ENCODE measurements around the gene PLEKHM3.
A peak's percentile ranks its signal among the peaks of the same experiment; 100 is the strongest.
"Not testable (repeated sequence)": the region's sequence is repeated elsewhere in the genome, so short reads cannot be mapped to it uniquely, and the experiment has no call there.

The PLEKHM3 gene

DNA sequence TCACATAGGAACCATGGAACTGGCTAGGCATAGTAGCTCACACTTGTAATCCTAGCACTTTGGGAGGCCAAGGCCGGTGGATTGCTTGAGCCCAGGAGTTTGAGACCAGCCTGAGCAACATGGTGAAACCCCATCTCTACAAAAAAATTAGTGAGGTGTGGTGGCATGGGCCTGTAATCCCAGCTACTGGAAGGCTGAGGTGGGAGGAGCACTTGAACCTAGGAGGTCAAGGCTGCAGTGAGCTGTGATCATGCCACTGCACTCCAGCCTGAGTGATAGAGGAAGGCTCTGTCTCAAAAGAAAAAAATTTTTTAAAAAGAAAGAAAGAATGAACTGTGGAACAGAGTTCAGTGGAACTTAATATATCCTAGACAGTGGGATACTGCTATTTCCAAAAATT lies 76.1 kb downstream of the PLEKHM3 start:
- not testable (repeated sequence) for DNase-seq

- no peak for DNase-seq
These were observed 80.2 kb downstream of the PLEKHM3 start for GRCh38 chr2:207944979-207945600.

DNA sequence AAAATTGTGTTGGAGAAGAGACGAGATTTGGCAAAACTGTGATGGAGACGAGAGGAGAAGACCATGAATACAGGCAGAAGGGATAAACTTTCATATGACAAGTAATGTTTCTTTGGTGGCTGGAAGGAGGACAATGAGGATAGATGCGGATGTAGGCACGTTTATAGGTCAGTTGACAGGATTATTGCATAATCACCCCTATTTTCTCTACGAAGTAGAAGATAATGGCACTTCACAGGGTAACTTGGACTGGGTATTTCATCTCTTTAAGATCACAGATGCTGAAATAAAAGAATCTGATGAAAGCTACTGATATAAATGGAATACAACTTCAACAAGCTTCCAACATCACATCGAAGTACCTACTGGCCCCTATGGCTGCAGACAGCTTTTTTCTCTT lies 81.0 kb downstream of the PLEKHM3 start:
- no peak for DNase-seq

DNA sequence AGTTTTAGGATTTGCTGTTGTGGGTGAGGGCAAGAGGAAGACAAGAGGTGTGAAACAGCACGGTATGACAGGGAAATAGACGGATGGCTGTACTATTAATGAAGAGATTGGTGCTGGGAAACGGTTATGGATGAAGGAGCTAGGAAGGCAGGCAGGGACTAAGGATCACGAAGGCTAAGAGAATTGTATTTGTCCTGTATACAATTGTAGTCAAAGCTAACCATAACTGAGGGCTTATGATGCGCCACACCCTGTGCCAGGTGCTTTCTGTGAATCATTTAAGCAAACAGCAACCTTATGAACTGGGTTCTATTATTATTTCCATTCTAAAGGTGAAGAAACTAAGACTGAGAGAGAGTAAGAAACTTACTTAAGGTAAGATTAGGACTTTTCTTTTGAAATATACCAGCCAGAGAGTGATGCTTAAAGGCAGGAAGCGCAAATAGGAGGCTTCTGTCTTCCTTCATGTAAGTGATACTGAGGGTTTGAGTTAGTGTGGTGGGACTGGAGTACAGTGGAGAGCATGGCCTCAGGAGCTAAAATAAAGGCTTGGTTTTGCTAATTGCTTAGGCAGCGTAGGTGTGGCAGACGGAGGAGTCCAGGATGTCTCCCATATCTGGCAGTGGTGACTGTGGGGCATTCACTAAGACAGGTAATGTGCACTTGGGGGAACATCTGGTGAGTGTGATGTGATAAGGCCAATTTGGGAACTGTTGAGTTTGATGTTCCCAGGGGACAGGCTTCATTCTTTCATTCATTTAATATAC lies 85.8 kb downstream of the PLEKHM3 start:
- peak; percentile 52 for DNase-seq

DNA sequence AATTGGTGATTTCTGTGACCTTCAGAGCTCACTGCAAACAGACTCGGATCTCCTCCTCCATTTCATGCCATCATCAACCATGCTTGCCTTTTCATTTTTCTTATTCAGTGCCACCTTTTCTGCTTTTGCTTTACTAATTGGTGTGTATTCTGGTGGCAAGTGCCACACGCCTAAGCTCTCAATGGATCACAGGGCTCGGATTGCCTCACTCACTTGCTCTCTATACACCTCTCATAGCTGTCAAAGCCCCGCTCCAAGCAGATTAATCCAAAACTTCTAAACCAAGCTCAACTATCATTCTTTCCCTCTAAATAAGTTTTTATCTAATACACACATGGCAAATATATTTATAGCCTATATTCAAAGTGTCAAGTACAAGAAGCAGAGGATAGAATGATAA lies 86.4 kb downstream of the PLEKHM3 start:
- DNase-seq = no peak

GRCh38 chr2:207938415-207938814 lies 86.9 kb downstream of the PLEKHM3 start:
- no peak for DNase-seq

- DNase-seq = no peak
These were observed 87.5 kb downstream of the PLEKHM3 start for GRCh38 chr2:207937823-207938222.

DNA sequence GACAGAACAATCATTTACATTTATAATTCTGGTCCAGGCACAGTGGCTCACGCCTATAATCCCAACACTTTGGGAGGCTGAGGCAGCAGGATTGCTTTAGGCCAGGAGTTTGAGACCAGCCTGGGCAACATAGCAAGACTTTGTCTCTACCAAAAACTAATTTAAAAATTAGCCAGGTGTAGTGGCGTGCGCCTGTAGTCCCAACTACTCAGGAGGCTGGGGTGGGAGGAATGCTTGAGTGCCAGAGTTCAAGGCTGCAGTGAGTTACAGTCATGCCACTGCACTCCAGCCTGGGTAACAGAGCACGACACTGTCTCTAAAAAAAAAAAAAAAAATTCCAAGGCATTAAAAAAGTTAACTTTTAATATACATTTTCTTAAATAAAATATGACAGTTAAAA lies 88.1 kb downstream of the PLEKHM3 start:
- no peak for DNase-seq

DNA sequence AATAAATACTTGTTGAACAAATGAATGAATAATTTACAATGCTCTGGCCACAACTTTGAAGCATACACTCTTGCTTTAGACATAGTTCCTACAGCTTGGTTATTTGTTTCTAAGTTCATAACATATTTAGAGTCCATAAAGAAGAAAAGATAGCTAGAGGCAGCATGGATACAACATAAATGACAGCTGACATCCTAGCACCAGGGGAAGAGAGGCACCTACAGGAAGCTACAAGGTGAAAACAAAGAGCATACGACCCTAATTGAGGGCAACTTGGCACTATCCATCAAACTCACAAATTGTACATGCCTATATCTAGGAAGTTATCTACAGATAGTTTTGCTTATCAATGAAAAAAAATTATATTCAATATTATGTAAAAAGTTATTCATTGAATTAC lies 88.9 kb downstream of the PLEKHM3 start:
- no peak for DNase-seq

GRCh38 chr2:207935991-207936370 lies 89.3 kb downstream of the PLEKHM3 start:
- DNase-seq = no peak

DNA sequence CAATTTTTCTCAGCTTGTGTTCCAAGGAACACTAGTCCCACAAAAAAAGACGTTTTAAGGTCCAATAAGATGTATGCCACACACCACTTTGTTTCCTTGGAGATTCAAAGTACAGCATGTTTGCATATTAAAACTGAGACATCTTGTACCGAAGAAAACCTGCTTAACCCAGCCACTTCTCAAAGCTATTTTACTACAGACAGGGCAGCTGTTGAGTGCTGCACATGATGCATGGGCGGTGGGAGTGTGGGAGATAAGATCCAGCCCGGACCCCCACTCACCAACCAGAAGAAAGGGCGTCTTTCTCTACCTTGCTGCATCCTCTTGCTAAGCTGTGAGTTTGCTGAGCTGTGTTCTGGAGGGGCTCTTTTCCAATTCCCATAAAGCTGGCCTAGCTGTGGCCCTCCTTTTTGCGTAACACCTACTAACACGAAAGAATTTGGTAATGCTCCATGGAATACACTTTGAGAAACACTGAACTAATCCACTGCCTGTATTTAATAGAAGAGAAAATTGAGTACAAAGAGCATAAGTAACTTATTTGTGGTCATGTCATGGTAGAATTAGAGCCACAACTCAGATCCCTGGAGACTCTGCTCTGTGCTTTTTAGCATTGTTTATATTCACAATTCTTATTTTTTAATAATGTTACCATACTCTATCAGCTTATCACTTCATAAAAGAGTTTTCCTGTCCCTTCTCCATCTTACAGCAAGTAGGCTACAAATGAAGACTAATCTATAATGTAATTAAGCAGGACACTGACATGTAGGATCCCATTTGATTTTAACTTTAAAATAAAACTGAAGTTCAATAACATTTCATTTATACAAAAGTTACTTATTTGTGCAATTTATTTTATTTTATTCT lies 90.0 kb downstream of the PLEKHM3 start:
- DNase-seq = no peak

GRCh38 chr2:207934720-207935119 lies 90.6 kb downstream of the PLEKHM3 start:
- no peak for DNase-seq

GRCh38 chr2:207933396-207934065 lies 91.8 kb downstream of the PLEKHM3 start:
- no peak for DNase-seq

DNA sequence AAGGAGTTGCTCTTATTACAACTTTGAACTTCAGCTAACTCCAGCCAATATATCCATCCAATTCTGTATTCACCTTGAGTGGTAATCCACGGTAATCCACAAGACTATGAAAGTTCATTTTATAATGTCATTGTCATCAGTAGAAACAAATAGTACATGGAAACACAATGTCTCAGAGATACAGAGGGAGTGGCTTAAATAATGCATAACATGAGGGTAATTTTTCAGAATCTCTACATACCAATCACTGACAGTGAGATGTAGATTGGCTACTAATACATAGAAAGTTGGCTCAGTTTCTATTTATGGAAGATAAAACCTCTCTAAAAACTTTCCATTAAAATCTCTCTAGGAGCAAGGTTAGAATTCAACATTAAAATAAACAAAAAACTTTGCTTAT lies 93.2 kb downstream of the PLEKHM3 start:
- peak; percentile 52 for DNase-seq

- DNase-seq = peak; percentile 94
These were observed 94.6 kb downstream of the PLEKHM3 start for GRCh38 chr2:207930747-207931146.

DNA sequence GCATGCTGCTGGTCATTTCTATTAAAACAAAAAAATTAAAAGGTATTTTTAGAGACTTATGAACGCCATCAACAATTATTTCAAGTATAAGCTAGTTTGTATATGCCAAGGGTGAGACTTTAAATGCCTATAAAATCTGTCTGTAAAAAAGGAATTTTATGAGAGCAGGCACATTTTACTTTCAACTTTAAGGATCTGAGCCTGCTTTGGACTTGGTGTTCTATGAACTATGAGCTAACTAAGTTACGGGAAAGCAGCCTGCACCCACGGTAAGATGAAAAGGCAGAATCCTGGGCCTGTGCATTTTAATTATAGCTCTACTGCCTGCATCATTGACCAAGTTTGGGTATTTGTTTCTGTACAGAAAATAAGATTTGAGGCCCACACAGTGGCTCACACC lies 95.4 kb downstream of the PLEKHM3 start:
- peak; percentile 33 for DNase-seq

- no peak for DNase-seq
These were observed 97.2 kb downstream of the PLEKHM3 start for GRCh38 chr2:207928079-207928478.

DNA sequence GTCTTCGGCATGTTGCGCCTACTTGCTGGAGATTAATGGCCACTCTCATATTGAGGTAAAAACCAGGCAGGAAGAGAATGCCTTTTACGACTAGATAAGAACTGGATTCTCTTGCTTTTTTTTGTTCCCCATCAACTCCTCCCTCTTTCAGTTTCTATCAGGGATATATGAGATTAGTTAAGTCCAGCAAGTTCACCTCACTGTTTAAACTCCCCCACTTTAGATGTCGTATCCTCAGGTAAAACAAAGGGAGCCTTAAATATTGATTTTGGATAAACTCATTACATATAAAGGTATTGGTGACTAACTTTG lies 98.4 kb downstream of the PLEKHM3 start:
- no peak for DNase-seq

DNA sequence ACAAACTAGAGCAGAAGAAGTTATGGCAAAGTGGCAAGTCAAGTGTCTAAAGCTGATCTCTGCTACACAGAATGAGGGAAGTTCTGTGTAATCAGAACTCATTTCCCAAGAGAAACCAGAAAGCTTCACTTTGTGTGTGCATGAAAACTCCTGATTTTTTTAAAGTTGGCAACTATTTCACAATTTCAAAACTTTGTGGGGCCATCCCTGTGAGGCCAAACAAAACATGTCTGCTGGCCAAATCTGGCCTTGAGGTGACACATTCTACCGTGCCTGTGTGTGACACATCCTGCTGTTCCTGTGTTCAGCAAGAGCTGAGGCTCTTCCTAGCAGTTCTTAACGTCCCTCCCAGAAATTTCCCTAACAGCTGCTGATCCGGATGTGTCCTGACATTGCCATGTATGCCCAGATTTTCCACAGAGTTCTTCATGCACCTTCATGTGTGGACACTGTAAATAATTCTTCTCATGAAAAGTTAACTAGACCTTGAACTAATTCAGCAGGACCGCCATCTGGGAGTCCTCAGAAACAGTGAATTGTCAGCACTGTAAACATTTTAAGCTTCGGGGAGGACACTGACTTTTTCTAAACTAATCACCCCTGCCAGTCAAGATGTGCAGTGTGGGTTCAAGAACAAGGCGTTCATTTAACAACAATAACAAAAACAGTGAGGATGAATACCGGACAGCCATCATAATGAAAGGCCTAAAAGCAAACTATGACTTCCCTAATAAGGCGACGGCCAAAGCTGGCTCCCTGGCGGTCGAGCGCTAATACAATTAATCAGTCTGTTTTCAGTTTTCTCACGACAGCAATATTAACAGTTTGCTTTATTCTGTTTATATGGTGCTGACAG lies 99.0 kb downstream of the PLEKHM3 start:
- peak; percentile 47 for DNase-seq

DNA sequence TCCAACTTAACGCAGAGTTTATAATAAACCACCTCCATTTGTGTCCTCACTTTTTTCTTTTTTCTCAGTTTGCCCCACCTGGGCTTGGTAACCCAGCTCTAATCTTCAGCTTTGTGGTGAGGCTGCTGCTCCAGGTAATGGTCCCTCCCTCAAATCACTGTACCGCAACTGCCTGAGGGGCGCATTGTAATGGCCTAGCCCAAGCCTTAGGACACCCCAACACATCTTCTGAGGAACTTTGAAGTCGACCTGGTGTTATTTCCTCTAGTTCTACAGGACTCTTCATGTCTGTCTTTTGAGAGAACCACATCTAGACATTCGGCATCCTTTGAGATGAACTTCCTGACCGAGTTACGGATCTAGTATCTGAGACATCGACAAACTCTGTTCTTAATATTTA lies 99.7 kb downstream of the PLEKHM3 start:
- no peak for DNase-seq

DNA sequence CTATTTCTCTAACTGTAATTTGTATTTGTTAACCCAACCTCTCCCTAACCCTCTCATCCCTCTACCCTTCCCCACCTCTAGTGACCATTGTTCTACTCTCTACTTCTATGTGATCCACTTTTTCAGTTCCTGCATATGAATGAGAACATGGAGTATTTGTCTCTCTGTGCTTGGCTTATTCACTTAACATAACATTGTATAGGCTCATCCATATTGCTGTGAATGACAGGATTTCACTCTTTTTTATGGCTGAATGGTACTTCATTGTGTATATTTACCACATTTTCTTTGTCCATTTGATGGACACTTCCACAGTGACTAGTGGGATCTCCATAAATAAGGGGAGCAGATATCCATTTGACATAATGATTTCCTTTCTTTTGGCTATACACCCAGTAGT lies 103.7 kb downstream of the PLEKHM3 start:
- no peak for DNase-seq

- no peak for DNase-seq
These were observed 104.6 kb downstream of the PLEKHM3 start for GRCh38 chr2:207920721-207921120.
